GM19193 (cell line): ENCODE results near the gene PRKAA1.

Experiments
- POLR2A ChIP-seq: IDR thresholded peaks from 4 replicates; pipeline ENCODE4 v1.6.1; 2011; ENCODE audit not compliant: insufficient read depth, insufficient read length; ENCODE audit errors: extremely low read depth

The PRKAA1 gene

DNA sequence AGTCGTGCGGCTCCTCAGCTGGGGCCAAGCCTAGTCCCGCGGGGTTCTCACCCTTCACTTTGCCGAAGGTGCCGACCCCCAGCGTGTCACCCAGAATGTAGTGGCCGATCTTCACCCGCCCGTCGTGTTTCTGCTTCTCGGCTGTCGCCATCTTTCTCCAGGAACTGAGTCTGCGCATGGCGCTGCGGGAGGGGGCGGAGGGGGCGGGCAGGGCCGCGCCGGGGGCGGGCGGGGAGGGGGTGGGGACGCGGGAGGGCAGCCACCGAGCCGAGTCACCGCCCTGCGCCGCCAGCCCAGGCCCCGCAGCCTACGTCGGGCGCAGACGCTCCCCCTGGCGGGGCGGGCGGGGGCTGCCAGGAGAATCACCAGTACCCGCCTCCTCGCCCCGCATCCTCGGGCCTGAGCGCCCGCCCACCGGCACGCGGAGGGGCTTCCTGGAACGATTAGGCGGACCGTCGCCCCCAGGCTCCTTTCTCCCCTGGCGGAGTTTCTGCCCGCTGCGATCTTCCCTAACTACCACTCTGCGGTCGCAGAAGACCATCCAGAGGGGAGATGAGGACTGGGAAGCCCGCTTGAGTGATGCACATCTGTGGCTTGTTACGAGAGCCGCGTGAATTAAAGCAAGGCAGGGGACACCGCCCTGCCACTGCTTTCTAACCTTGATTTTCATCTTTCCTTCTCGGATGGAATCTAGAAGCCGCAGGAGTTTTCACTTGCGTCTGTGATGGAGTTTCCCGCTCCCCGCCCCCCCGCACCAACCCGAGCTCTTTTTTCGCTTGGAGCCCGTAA lies at the start of gene PRKAA1:
TSS of gene PRKAA1 (minus strand) at position 363 of the 789 bp plus-strand sequence. CDS start at position 178, 185 bp downstream.
- TF ChIP-seq POLR2A = peak; percentile 85

- no peak for TF ChIP-seq POLR2A
Observed at GRCh38 chr5:40847525-40847924, 49.4 kb upstream of the PRKAA1 start.

GRCh38 chr5:40846371-40846770 lies 48.2 kb upstream of the PRKAA1 start:
- TF ChIP-seq POLR2A = no peak

GRCh38 chr5:40844565-40844964 lies 46.4 kb upstream of the PRKAA1 start:
- TF ChIP-seq POLR2A = no peak

GRCh38 chr5:40842351-40842750 lies 44.2 kb upstream of the PRKAA1 start:
- no peak for TF ChIP-seq POLR2A

- no peak for TF ChIP-seq POLR2A
Observed at GRCh38 chr5:40841068-40841805, 43.1 kb upstream of the PRKAA1 start, which contains the start of gene CARD6. Gene CARD6 (plus strand): TSS chr5:40841367. CDS start chr5:40841383, 16 bp downstream.

GRCh38 chr5:40838086-40838485 lies 39.9 kb upstream of the PRKAA1 start:
- TF ChIP-seq POLR2A = no peak

DNA sequence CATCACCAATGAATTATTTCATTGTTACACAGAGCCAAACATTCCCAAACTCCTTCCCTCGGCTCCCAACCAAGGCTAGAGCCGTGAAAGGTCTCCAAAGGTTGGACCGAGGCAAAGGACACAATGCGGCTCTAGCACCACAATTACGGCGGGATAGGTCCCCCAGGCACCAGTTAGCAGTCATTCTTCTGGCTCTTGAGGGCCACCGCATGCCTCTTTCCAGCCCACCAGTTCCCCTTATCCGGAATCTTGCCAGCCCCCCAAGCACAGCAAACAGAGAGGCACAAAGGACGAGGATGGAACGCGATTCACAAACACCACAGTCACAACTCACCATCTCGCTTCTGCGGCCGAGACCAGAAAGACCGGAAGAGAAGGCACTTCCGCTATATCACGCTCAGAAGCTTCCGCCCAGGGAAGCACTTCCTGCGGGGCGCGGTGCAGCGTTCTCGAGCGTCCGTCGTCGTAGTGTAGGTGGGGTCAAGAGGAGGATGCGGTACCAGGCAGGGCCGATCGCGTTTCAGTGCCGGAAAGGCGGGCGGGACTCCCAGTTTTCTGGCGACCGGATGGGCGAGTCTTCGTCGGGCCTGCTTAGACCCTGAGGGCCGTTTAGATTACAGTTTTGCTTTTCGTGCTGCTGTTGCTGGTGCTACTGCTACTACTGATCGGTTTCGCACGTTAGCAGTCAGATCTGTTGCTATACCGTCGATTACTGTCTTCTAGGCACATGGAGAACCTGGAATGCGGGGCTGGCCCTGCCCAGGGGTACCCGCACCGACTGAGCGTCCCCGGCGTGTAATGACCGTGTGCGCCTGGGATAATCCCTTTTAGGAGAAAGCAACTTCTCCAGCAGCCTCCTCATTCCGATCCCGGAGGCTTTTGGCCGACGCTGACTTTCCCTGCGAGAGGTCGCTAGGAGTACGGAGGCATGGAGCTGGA lies 36.9 kb upstream of the PRKAA1 start, which contains the start of gene RPL37:
TSS of gene RPL37 (minus strand) at position 374 of the 939 bp plus-strand sequence. CDS start at position 337, 37 bp downstream.
- TF ChIP-seq POLR2A = peak; percentile 99

DNA sequence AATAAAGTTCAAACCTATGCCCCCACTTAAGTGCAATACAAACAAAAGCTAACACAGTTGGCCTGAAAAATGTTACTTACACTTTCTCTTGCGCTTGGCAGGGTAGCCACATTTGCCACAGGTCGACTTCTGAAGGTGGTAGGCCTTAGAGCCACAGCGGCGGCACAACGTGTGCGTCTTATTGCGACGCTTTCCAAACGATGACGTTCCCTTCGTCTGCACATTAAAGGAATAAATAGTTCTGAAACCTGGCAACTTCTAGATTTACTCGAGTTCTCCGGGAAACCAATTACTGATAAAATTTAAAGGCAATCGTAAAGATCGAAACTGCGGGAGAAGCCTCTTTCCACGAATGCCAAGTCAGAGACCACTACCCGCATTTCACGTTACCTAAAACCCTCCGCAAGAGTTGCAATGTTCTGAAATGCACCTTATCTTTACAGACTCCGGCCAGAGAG lies 36.2 kb upstream of the PRKAA1 start:
- TF ChIP-seq POLR2A = no peak

GRCh38 chr5:40833712-40834229 lies 35.6 kb upstream of the PRKAA1 start:
- no peak for TF ChIP-seq POLR2A

- no peak for TF ChIP-seq POLR2A
Observed at GRCh38 chr5:40832345-40832744, 34.2 kb upstream of the PRKAA1 start.

DNA sequence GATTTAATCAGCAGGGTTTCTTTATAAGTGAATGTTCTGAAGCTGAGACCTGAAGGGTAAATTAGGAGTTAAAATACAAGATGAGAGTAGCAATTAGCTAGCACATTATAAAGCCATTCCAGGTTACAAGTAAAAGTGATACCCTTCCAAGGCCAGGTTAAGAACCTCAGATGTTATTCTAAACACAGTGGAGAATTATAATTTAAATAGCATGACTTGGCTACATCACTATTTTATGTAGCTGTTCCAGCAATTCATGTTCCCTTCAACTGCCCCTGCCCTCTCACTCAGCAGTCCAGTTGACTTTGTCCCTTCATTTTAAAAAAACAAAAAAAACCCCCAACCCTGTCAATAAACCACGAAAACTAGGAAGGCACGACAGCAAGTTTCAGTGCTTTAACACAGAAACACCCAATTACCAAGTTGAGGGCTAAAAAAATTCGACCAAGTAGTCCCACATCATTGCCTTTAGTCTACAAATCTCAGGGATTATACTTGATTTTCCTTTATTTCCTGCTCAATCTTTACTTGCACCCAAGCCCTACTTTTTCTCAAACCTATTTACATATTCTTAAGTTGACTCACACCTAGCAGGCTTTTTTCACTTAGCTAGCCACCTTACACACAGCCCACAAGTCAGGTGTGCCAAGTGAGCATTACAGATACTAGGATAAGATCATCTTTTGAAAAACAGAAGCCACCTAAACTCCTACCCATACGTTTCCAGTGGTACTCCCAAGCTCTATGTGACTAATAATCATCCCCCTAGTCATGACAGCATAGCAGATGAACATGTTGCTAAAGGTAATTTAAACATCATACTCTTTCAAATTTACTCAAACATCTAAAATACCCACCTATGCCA lies 33.4 kb upstream of the PRKAA1 start:
- no peak for TF ChIP-seq POLR2A

- TF ChIP-seq POLR2A = no peak
Observed at GRCh38 chr5:40829748-40830533, 31.8 kb upstream of the PRKAA1 start.
